Activated CD4-positive, CD25-positive, alpha-beta regulatory T cell (primary cell): ENCODE data around the gene SCNN1B.

ENCODE experiments used
- DNase-seq, 4 experiments: peaks; one replicate each; lab custom pipeline; 2025; lab: John Stamatoyannopoulos, UW

The SCNN1B gene

GRCh38 chr16:23407436-23408127 is 105.5 kb downstream of the SCNN1B start:
- no peak for DNase-seq

- no peak for DNase-seq
Observed at GRCh38 chr16:23408242-23408822, 106.2 kb downstream of the SCNN1B start.

- no peak for DNase-seq
Observed at GRCh38 chr16:23408823-23409298, 106.8 kb downstream of the SCNN1B start.

- no peak for DNase-seq
Observed at GRCh38 chr16:23409522-23409921, 107.4 kb downstream of the SCNN1B start.

GRCh38 chr16:23410176-23410575 is 108.1 kb downstream of the SCNN1B start:
- DNase-seq = no peak

GRCh38 chr16:23414731-23415130 is 112.6 kb downstream of the SCNN1B start:
- no peak for DNase-seq

- no peak for DNase-seq
Observed at GRCh38 chr16:23416816-23417215, 114.7 kb downstream of the SCNN1B start.

GRCh38 chr16:23420011-23420410 is 117.9 kb downstream of the SCNN1B start:
- no peak for DNase-seq

- DNase-seq = no peak
Observed at GRCh38 chr16:23423496-23424049, 121.5 kb downstream of the SCNN1B start.

- DNase-seq = no peak
Observed at GRCh38 chr16:23424292-23424958, 122.3 kb downstream of the SCNN1B start.

- no peak for DNase-seq
Observed at GRCh38 chr16:23428351-23428750, 126.2 kb downstream of the SCNN1B start.
